HEK293 (cell line): ENCODE data around the gene CHID1.

Source experiments
- CTCF ChIA-PET: fragments of 350-600 bp; formaldehyde crosslinking; extraction: SDS; loops from one replicate; lab custom pipeline; 2021; ENCODE audit warnings: antibody characterized with exemption; lab: Yijun Ruan, JAX
- POLR2A ChIA-PET: fragments of 300-600 bp; formaldehyde crosslinking; extraction: SDS; loops from one replicate; lab custom pipeline; 2020; ENCODE audit warnings: antibody characterized with exemption, inconsistent platforms; lab: Yijun Ruan, JAX
- H3K27ac ChIP-seq: fragments of 200-500 bp; sonication (Bioruptor generic); 2 replicates; pipeline ENCODE4 v1.5.1; 2014; ENCODE audit warnings: low read depth, low read length, control low read depth, inconsistent platforms; ENCODE audit errors: extremely low read depth
- H3K36me3 ChIP-seq, 2 experiments: fragments of 200-500 bp in 1 of 2; sonication (Bioruptor generic) in 1 of 2; 1 replicate in 1 of 2; 2 replicates in 1 of 2; pipeline ENCODE4 v1.5.1; 2014 to 2017; ENCODE audit warnings: inconsistent platforms in 2 of 2, low read length in 2 of 2; ENCODE audit not compliant: control insufficient read depth in 2 of 2, insufficient read depth in 1 of 2
- H3K4me1 ChIP-seq: fragments of 200-500 bp; sonication (Bioruptor generic); 2 replicates; pipeline ENCODE4 v1.5.1; 2014; ENCODE audit warnings: mild to moderate bottlenecking, low read length, inconsistent platforms; ENCODE audit not compliant: control insufficient read depth, insufficient read depth
- H3K4me3 ChIP-seq: 2 replicates; pipeline ENCODE4 v1.5.1; 2011; ENCODE audit warnings: low read depth, mild to moderate bottlenecking, control low read depth, low read length, moderate library complexity
- H3K9me3 ChIP-seq: fragments of 200-500 bp; sonication (Bioruptor generic); 2 replicates; pipeline ENCODE4 v1.5.1; 2014; ENCODE audit warnings: low read depth, low read length, inconsistent platforms; ENCODE audit not compliant: control insufficient read depth, insufficient read depth
- BCL11A ChIP-seq: fragments of 450-650 bp; formaldehyde crosslinking; IDR thresholded peaks from 2 replicates; pipeline ENCODE4 v1.5.1; 2016; ENCODE audit warnings: low read depth, missing biosample characterization, missing genetic modification characterization
- BCL11B ChIP-seq: fragments of 450-650 bp; formaldehyde crosslinking; IDR thresholded peaks from 2 replicates; pipeline ENCODE4 v1.5.1; 2016; ENCODE audit warnings: low read depth, missing biosample characterization, missing genetic modification characterization
- GLIS1 ChIP-seq: fragments of 450-650 bp; formaldehyde crosslinking; IDR thresholded peaks from 2 replicates; pipeline ENCODE4 v1.5.1; 2016; ENCODE audit warnings: missing biosample characterization, missing genetic modification characterization
- GLIS2 ChIP-seq: fragments of 450-650 bp; formaldehyde crosslinking; IDR thresholded peaks from 2 replicates; pipeline ENCODE4 v1.5.1; 2016; ENCODE audit warnings: missing biosample characterization, missing genetic modification characterization
- HIC1 ChIP-seq: fragments of 450-650 bp; formaldehyde crosslinking; IDR thresholded peaks from 2 replicates; pipeline ENCODE4 v1.5.1; 2016; ENCODE audit warnings: missing biosample characterization, missing genetic modification characterization
- KLF8 ChIP-seq: fragments of 450-650 bp; formaldehyde crosslinking; IDR thresholded peaks from 2 replicates; pipeline ENCODE4 v1.5.1; 2016; ENCODE audit warnings: missing biosample characterization, missing genetic modification characterization
- SCRT2 ChIP-seq: fragments of 450-650 bp; formaldehyde crosslinking; IDR thresholded peaks from 2 replicates; pipeline ENCODE4 v1.5.1; 2016; ENCODE audit warnings: missing biosample characterization, missing genetic modification characterization
- SETDB1 ChIP-seq: IDR thresholded peaks from one replicate; pipeline ENCODE4 v1.6.1; 2017; ENCODE audit warnings: mild to moderate bottlenecking, low read length, moderate library complexity, mixed read lengths; ENCODE audit not compliant: insufficient read length
- SP2 ChIP-seq: fragments of 450-650 bp; formaldehyde crosslinking; IDR thresholded peaks from 2 replicates; pipeline ENCODE4 v1.5.1; 2016; ENCODE audit warnings: missing biosample characterization, missing genetic modification characterization
- SP7 ChIP-seq: fragments of 450-650 bp; formaldehyde crosslinking; IDR thresholded peaks from 2 replicates; pipeline ENCODE4 v1.5.1; 2016; ENCODE audit warnings: missing biosample characterization, missing genetic modification characterization
- WT1 ChIP-seq: fragments of 450-650 bp; formaldehyde crosslinking; IDR thresholded peaks from 2 replicates; pipeline ENCODE4 v1.5.1; 2016; ENCODE audit warnings: missing biosample characterization, missing genetic modification characterization
- YY1 ChIP-seq: fragments of 450-650 bp; formaldehyde crosslinking; IDR thresholded peaks from 2 replicates; pipeline ENCODE4 v1.5.1; 2018; ENCODE audit warnings: missing biosample characterization, missing genetic modification characterization
- ZBTB17 ChIP-seq: fragments of 450-650 bp; formaldehyde crosslinking; IDR thresholded peaks from 2 replicates; pipeline ENCODE4 v1.5.1; 2016; ENCODE audit warnings: missing biosample characterization, missing genetic modification characterization
- ZBTB20 ChIP-seq: fragments of 450-650 bp; formaldehyde crosslinking; IDR thresholded peaks from 2 replicates; pipeline ENCODE4 v1.5.1; 2016; ENCODE audit warnings: missing biosample characterization, missing genetic modification characterization
- ZBTB21 ChIP-seq: fragments of 450-650 bp; formaldehyde crosslinking; IDR thresholded peaks from 2 replicates; pipeline ENCODE4 v1.5.1; 2017; ENCODE audit warnings: missing biosample characterization, missing genetic modification characterization
- ZFHX2 ChIP-seq: fragments of 450-650 bp; formaldehyde crosslinking; conservative IDR thresholded peaks from 2 replicates; pipeline ENCODE4 v1.5.1; 2016; ENCODE audit warnings: missing biosample characterization, missing genetic modification characterization
- ZIC2 ChIP-seq: fragments of 450-650 bp; formaldehyde crosslinking; IDR thresholded peaks from 2 replicates; pipeline ENCODE4 v1.5.1; 2016; ENCODE audit warnings: missing biosample characterization, missing genetic modification characterization
- ZNF10 ChIP-seq: fragments of 450-650 bp; formaldehyde crosslinking; IDR thresholded peaks from 2 replicates; pipeline ENCODE4 v1.5.1; 2017; ENCODE audit warnings: missing biosample characterization, missing genetic modification characterization
- ZNF18 ChIP-seq: fragments of 450-650 bp; formaldehyde crosslinking; IDR thresholded peaks from 2 replicates; pipeline ENCODE4 v1.5.1; 2016; ENCODE audit warnings: missing biosample characterization, missing genetic modification characterization
- ZNF202 ChIP-seq: fragments of 450-650 bp; formaldehyde crosslinking; IDR thresholded peaks from 2 replicates; pipeline ENCODE4 v1.5.1; 2016; ENCODE audit warnings: missing biosample characterization, missing genetic modification characterization, borderline replicate concordance
- ZNF362 ChIP-seq: fragments of 450-650 bp; formaldehyde crosslinking; IDR thresholded peaks from 2 replicates; pipeline ENCODE4 v1.5.1; 2016; ENCODE audit warnings: missing biosample characterization, missing genetic modification characterization
- ZNF433 ChIP-seq: fragments of 450-650 bp; formaldehyde crosslinking; IDR thresholded peaks from 2 replicates; pipeline ENCODE4 v1.5.1; 2016; ENCODE audit warnings: missing biosample characterization, missing genetic modification characterization, low read depth
- ZNF510 ChIP-seq: fragments of 450-650 bp; formaldehyde crosslinking; IDR thresholded peaks from 2 replicates; pipeline ENCODE4 v1.5.1; 2018; ENCODE audit warnings: mild to moderate bottlenecking, missing genetic modification characterization, missing biosample characterization; ENCODE audit not compliant: insufficient replicate concordance
- ZNF548 ChIP-seq: fragments of 450-650 bp; formaldehyde crosslinking; IDR thresholded peaks from 2 replicates; pipeline ENCODE4 v1.5.1; 2016; ENCODE audit warnings: missing biosample characterization, missing genetic modification characterization
- ZNF558 ChIP-seq: fragments of 450-650 bp; formaldehyde crosslinking; IDR thresholded peaks from 2 replicates; pipeline ENCODE4 v1.5.1; 2016; ENCODE audit warnings: missing biosample characterization, missing genetic modification characterization
- ZNF660 ChIP-seq: fragments of 450-650 bp; IDR thresholded peaks from 2 replicates; pipeline ENCODE4 v1.5.1; 2018; ENCODE audit warnings: missing biosample characterization, mild to moderate bottlenecking, missing genetic modification characterization

CHID1 gene

GRCh38 chr11:834371-835316 is 76.0 kb downstream of the CHID1 start:
- ChIA-PET CTCF (interaction anchor here (0.7 to 1.0 kb wide), 2 partner anchors 18 to 60 kb away, joined by 3 to 4 read pairs; no protein-coding TSS in a partner anchor), POLR2A (interaction anchor here (1.0 to 15.0 kb wide), 7 partner anchors 7 to 38 kb away, joined by 3 to 202 read pairs (median 4); partner anchors contain the start of genes PNPLA2, POLR2L, RPLP2 and TSPAN4)
- Histone ChIP-seq H3K27ac (no peak overlapping the region), H3K4me1 (no peaks in the 10 kb centered on the region; the same call in 1 of the 2 replicates), H3K4me3 (peak overlapping the region; percentile 9), H3K36me3 (peaks cover 0 to 49% of the 10 kb centered on the region in 2 experiments; a peak in 1 of 3 replicates), H3K9me3 (no peaks in the 10 kb centered on the region)
- TF ChIP-seq ZNF362 (tag by site-specific recombination): 0 out of 2 replicates have a peak, but pooled peaks have one; percentile 44
- 0 out of 2 replicates have a peak, but pooled peaks have one; percentile 35 for TF ChIP-seq ZNF660 (tag by site-specific recombination)
- TF ChIP-seq HIC1: peak; percentile 81
- TF ChIP-seq GLIS1 (tag by site-specific recombination): peak; percentile 25; the same call in 1 of the 2 replicates
- 0 out of 2 replicates have a peak, but pooled peaks have one; percentile 1 for TF ChIP-seq ZBTB17 (tag by site-specific recombination)
- 0 out of 2 replicates have a peak, but pooled peaks have one; percentile 10 for TF ChIP-seq BCL11A
- 0 out of 2 replicates have a peak, but pooled peaks have one; percentile 2 for TF ChIP-seq BCL11B
- TF ChIP-seq ZIC2 (tag by site-specific recombination): peak; percentile 68; the same call in 1 of the 2 replicates
- no peak for TF ChIP-seq ZNF510 (tag by site-specific recombination)
- peak; percentile 38; the same call in 1 of the 2 replicates for TF ChIP-seq ZFHX2 (tag by site-specific recombination)
- TF ChIP-seq SP2 (tag by site-specific recombination): peak; percentile 37
- no peak for TF ChIP-seq SETDB1
- no peak for TF ChIP-seq WT1 (tag by site-specific recombination)
- TF ChIP-seq SP7 (tag by site-specific recombination): no peak
- TF ChIP-seq KLF8 (tag by site-specific recombination): peak; percentile 26
- TF ChIP-seq GLIS2 (tag by site-specific recombination): peak; percentile 76

- no peaks in the 10 kb centered on the region for H3K9me3 ChIP-seq
- ChIA-PET CTCF (interaction anchor here (0.7 to 1.0 kb wide), 2 partner anchors 17 to 61 kb away, joined by 3 to 4 read pairs; no protein-coding TSS in a partner anchor), POLR2A (interaction anchor here (1.0 to 15.0 kb wide), 4 partner anchors 8 to 37 kb away, joined by 3 to 202 read pairs (median 37); partner anchors contain the start of genes PNPLA2, POLR2L and TSPAN4)
- peak overlapping the region; percentile 64; the same call in 1 of the 2 replicates for H3K27ac ChIP-seq
- H3K36me3 ChIP-seq: peaks cover 0 to 43% of the 10 kb centered on the region in 2 experiments; a peak in 1 of 3 replicates
- H3K4me1 ChIP-seq: no peaks in the 10 kb centered on the region; the same call in 1 of the 2 replicates
- H3K4me3 ChIP-seq: peak overlapping the region; percentile 70
- TF ChIP-seq ZBTB17 (tag by site-specific recombination): peak; percentile 45; the same call in 1 of the 2 replicates
- no peak for TF ChIP-seq ZBTB21 (tag by site-specific recombination)
- TF ChIP-seq ZBTB20 (tag by site-specific recombination): no peak
- TF ChIP-seq ZNF433 (tag by site-specific recombination): no peak
- no peak for TF ChIP-seq ZNF202 (tag by site-specific recombination)
- TF ChIP-seq ZNF18 (tag by site-specific recombination): no peak
- TF ChIP-seq ZNF10 (tag by site-specific recombination): no peak
- TF ChIP-seq ZNF558 (tag by site-specific recombination): no peak
- TF ChIP-seq SCRT2 (tag by site-specific recombination): no peak
- TF ChIP-seq YY1 (tag by site-specific recombination): no peak
- TF ChIP-seq ZNF548: no peak
- TF ChIP-seq HIC1: peak; percentile 41; the same call in 1 of the 2 replicates
Observed at GRCh38 chr11:833849-834311, 76.7 kb downstream of the CHID1 start.
